Measurements from ENCODE around the gene NAALADL2.

The NAALADL2 gene

DNA sequence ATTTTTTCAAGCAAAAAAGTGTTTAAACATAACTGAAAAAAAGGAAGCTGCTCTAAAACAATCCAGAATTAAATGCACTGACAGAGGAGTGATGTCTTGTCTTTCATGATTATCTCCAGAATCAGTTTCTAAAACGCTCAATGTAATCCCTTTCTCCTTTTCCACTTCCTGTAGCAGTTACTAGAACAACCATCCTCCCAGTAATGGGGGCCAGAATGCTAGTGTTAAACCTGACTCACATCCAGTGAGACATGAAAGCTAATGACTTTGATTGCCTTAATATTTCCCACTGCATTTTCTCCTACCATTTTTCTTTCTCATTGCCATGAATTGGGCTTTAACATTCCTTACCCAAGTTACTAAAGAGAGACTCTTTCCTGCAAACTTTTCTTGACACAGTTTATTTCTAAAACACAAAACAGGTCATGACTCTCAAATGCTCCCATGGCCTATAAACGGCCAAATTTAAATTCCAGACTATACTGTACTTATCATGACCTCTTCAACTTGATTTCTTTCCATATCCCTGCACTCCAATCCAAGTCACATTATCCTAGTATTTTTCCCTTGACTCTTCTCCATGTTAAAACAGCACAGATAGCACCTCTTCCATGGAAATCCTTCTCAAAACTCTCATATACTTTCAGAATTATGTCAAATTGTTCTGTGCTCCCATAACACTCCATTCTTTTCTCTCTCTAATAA lies 341.4 kb downstream of the NAALADL2 start:
- no peak for DNase-seq

GRCh38 chr3:175207361-175207760 lies 348.2 kb downstream of the NAALADL2 start:
- no peak for DNase-seq
- H3K4me3 Mint-ChIP-seq: no peak overlapping the region
- peaks cover 10 to 29% of the 10 kb centered on the region in 2 donors for H3K9me3 Mint-ChIP-seq
- H3K27me3 Mint-ChIP-seq: no peaks in the 10 kb centered on the region
- H3K27ac Mint-ChIP-seq: no peak overlapping the region
- H3K4me1 Mint-ChIP-seq (ENCODE audit: low read depth in 2 of 2): no peaks in the 10 kb centered on the region
- H3K36me3 Mint-ChIP-seq (ENCODE audit: insufficient read depth): no peaks in the 10 kb centered on the region
- ATAC-seq (replicated peaks): no peak

More for the DNA sequence above, 341.4 kb downstream of the NAALADL2 start:
- Mint-ChIP-seq H3K4me3 (no peak overlapping the region), H3K36me3 (ENCODE audit: insufficient read depth) (no peaks in the 10 kb centered on the region), H3K4me1 (ENCODE audit: low read depth in 2 of 2) (no peaks in the 10 kb centered on the region), H3K27ac (no peak overlapping the region), H3K27me3 (no peaks in the 10 kb centered on the region), H3K9me3 (peaks cover 14 to 31% of the 10 kb centered on the region in 2 donors)
- no peak for ATAC-seq (replicated peaks)

GRCh38 chr3:175208326-175208725 lies 349.2 kb downstream of the NAALADL2 start:
- Mint-ChIP-seq H3K27ac (no peak overlapping the region), H3K27me3 (no peaks in the 10 kb centered on the region), H3K4me3 (no peak overlapping the region), H3K4me1 (ENCODE audit: low read depth in 2 of 2) (no peaks in the 10 kb centered on the region), H3K36me3 (ENCODE audit: insufficient read depth) (no peaks in the 10 kb centered on the region), H3K9me3 (peaks cover 14 to 24% of the 10 kb centered on the region in 2 donors)
- DNase-seq (no peak), ATAC-seq (replicated peaks) (no peak)

GRCh38 chr3:175211466-175211865 lies 352.3 kb downstream of the NAALADL2 start:
- ATAC-seq (replicated peaks): no peak
- no peaks in the 10 kb centered on the region for H3K4me1 Mint-ChIP-seq (ENCODE audit: low read depth in 2 of 2)
- peaks cover 9 to 12% of the 10 kb centered on the region in 2 donors for H3K9me3 Mint-ChIP-seq
- H3K27ac Mint-ChIP-seq: no peak overlapping the region
- H3K27me3 Mint-ChIP-seq: no peaks in the 10 kb centered on the region
- no peak for DNase-seq
- H3K36me3 Mint-ChIP-seq (ENCODE audit: insufficient read depth): no peaks in the 10 kb centered on the region
- no peak overlapping the region for H3K4me3 Mint-ChIP-seq

GRCh38 chr3:175212896-175213295 lies 353.8 kb downstream of the NAALADL2 start:
- no peaks in the 10 kb centered on the region for H3K4me1 Mint-ChIP-seq (ENCODE audit: low read depth in 2 of 2)
- H3K9me3 Mint-ChIP-seq: peaks cover 6 to 12% of the 10 kb centered on the region in 2 donors
- H3K27ac Mint-ChIP-seq: no peak overlapping the region
- ATAC-seq (replicated peaks) (no peak), DNase-seq (no peak)
- no peaks in the 10 kb centered on the region for H3K36me3 Mint-ChIP-seq (ENCODE audit: insufficient read depth)
- H3K27me3 Mint-ChIP-seq: no peaks in the 10 kb centered on the region
- no peak overlapping the region for H3K4me3 Mint-ChIP-seq

- Mint-ChIP-seq H3K9me3 (peaks cover 6 to 9% of the 10 kb centered on the region in 2 donors), H3K27ac (no peak overlapping the region), H3K27me3 (no peaks in the 10 kb centered on the region), H3K36me3 (ENCODE audit: insufficient read depth) (no peaks in the 10 kb centered on the region), H3K4me3 (no peak overlapping the region), H3K4me1 (ENCODE audit: low read depth in 2 of 2) (no peaks in the 10 kb centered on the region)
- ATAC-seq (replicated peaks): no peak
- DNase-seq: no peak
Observed at GRCh38 chr3:175214216-175214615, 355.1 kb downstream of the NAALADL2 start.

- Mint-ChIP-seq H3K4me1 (ENCODE audit: low read depth in 2 of 2) (no peaks in the 10 kb centered on the region), H3K27ac (no peak overlapping the region), H3K27me3 (no peaks in the 10 kb centered on the region), H3K4me3 (no peak overlapping the region), H3K9me3 (peaks cover 6 to 10% of the 10 kb centered on the region in 2 donors), H3K36me3 (ENCODE audit: insufficient read depth) (no peaks in the 10 kb centered on the region)
- ATAC-seq (replicated peaks) (no peak), DNase-seq (no peak)
Observed at GRCh38 chr3:175215833-175216232, 356.7 kb downstream of the NAALADL2 start.

- Mint-ChIP-seq H3K27me3 (no peaks in the 10 kb centered on the region), H3K36me3 (ENCODE audit: insufficient read depth) (no peaks in the 10 kb centered on the region), H3K4me1 (ENCODE audit: low read depth in 2 of 2) (no peaks in the 10 kb centered on the region), H3K27ac (no peak overlapping the region), H3K9me3 (peaks cover 1 to 13% of the 10 kb centered on the region in 2 donors), H3K4me3 (no peak overlapping the region)
- no peak for DNase-seq
- ATAC-seq (replicated peaks): no peak
Observed at GRCh38 chr3:175222356-175222755, 363.2 kb downstream of the NAALADL2 start.

- Mint-ChIP-seq H3K27me3 (no peaks in the 10 kb centered on the region), H3K9me3 (peaks cover 1 to 13% of the 10 kb centered on the region in 2 donors), H3K36me3 (ENCODE audit: insufficient read depth) (no peaks in the 10 kb centered on the region), H3K4me1 (ENCODE audit: low read depth in 2 of 2) (no peaks in the 10 kb centered on the region), H3K27ac (no peak overlapping the region), H3K4me3 (no peak overlapping the region)
- DNase-seq (no peak), ATAC-seq (replicated peaks) (no peak)
Observed at GRCh38 chr3:175224051-175224450, 364.9 kb downstream of the NAALADL2 start.

DNA sequence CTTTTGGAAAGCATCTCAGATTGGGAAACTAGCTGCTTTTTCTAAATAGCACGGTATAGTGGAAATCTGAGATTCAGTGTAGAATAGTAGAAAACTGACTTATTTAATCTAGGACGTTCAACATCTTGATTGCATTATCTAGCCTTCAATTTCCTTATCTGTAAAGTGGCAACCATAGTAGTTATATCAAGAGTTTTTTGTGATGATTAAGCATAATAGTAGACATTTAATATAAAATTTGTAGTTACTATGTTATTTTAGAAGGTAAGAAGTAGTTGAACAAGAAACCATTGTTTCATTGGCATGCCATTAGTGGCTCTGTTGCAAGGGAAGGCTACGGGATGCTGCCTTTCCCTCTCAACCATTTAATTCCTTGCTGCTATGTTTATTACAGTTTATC lies 367.3 kb downstream of the NAALADL2 start:
- Mint-ChIP-seq H3K4me1 (ENCODE audit: low read depth in 2 of 2) (no peaks in the 10 kb centered on the region), H3K9me3 (peaks cover 0 to 13% of the 10 kb centered on the region in 2 donors), H3K27ac (no peak overlapping the region), H3K4me3 (no peak overlapping the region), H3K27me3 (no peaks in the 10 kb centered on the region), H3K36me3 (ENCODE audit: insufficient read depth) (no peaks in the 10 kb centered on the region)
- no peak for ATAC-seq (replicated peaks)
- no peak for DNase-seq

DNA sequence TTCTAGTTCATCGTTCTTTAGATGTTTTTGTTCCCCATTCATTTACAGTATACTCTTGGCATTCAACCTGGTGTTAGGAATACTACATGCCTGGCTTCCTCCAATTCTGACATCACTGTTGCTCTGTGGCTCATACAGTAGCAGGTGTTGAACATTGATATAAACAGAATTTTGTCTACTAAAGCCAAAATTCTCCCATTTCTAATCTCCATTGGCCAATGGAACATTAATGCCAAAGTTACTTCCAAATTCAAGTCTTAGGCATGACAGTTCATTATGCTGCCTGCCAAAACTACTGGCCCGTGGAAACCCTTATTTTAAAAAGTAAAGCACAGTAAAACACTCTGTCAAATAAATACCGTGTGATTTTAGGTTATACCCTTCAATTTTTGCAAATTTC lies 368.0 kb downstream of the NAALADL2 start:
- Mint-ChIP-seq H3K27ac (no peak overlapping the region), H3K36me3 (ENCODE audit: insufficient read depth) (no peaks in the 10 kb centered on the region), H3K4me1 (ENCODE audit: low read depth in 2 of 2) (no peaks in the 10 kb centered on the region), H3K27me3 (no peaks in the 10 kb centered on the region), H3K4me3 (no peak overlapping the region), H3K9me3 (peaks cover 0 to 13% of the 10 kb centered on the region in 2 donors)
- DNase-seq: no peak
- no peak for ATAC-seq (replicated peaks)

GRCh38 chr3:175233957-175234940 lies 375.1 kb downstream of the NAALADL2 start:
- no peak for ATAC-seq (replicated peaks)
- Mint-ChIP-seq H3K27me3 (no peaks in the 10 kb centered on the region), H3K4me1 (ENCODE audit: low read depth in 2 of 2) (no peaks in the 10 kb centered on the region), H3K36me3 (ENCODE audit: insufficient read depth) (no peaks in the 10 kb centered on the region), H3K9me3 (peaks cover 0 to 2% of the 10 kb centered on the region in 2 donors), H3K4me3 (no peak overlapping the region), H3K27ac (no peak overlapping the region)
- no peak for DNase-seq

DNA sequence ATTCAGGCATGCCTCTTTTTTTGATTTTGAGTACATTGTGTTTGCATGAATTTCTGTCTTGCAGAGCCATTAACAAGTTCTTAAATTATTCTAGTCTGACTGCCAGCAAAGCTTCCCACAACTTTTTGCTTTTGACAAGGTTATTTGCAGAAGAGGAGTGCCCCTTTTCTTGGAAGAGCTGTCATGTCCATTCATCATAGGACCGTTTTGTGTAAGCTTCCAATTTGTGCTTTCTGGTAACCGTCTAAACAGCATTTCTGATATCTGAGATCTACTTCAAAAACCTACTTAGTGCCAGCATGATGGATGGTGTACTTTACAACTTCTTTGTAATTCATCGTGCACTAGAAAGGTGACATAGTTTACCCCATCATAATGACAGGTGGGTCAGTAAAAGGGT lies 379.7 kb downstream of the NAALADL2 start:
- no peak overlapping the region for H3K4me3 Mint-ChIP-seq
- H3K4me1 Mint-ChIP-seq (ENCODE audit: low read depth in 2 of 2): no peaks in the 10 kb centered on the region
- no peaks in the 10 kb centered on the region for H3K36me3 Mint-ChIP-seq (ENCODE audit: insufficient read depth)
- DNase-seq: no peak
- no peak for ATAC-seq (replicated peaks)
- H3K27ac Mint-ChIP-seq: no peak overlapping the region
- H3K27me3 Mint-ChIP-seq: no peaks in the 10 kb centered on the region
- H3K9me3 Mint-ChIP-seq: no peaks in the 10 kb centered on the region

DNA sequence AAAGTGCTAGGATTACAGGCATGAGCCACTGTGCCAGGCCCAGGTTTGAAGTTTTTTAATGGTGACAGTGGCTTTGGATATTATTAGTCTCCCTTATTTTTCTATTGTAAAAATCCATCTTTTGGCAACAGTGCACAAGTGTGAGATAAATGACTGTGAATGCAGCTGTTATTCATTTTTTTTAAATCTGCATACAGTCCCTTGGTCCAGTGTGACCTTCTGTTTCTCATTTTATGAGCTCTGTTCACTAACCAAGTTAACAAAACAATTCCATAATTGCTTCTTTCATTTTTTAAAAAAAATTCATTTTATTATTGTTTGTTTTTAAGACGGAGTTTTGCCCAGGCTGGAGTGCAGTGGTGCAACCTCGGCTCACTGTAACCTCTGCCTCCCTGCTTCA lies 381.8 kb downstream of the NAALADL2 start:
- no peak overlapping the region for H3K27ac Mint-ChIP-seq
- ATAC-seq (replicated peaks) (no peak), DNase-seq (no peak)
- H3K27me3 Mint-ChIP-seq: no peaks in the 10 kb centered on the region
- H3K36me3 Mint-ChIP-seq (ENCODE audit: insufficient read depth): no peaks in the 10 kb centered on the region
- H3K4me1 Mint-ChIP-seq (ENCODE audit: low read depth in 2 of 2): no peaks in the 10 kb centered on the region
- H3K9me3 Mint-ChIP-seq: no peaks in the 10 kb centered on the region
- no peak overlapping the region for H3K4me3 Mint-ChIP-seq
